ENCODE results near the gene TRAF2. TPM values are rescaled to one million over a fixed set of nuclear protein-coding genes. Genes with fewer than 3 reads are reported as not detected.

Gene TRAF2
- total and polyA plus RNA-seq, 2 of the 13 experiments (the other 11 are each of a cell fraction or from before 2014, with no cell fraction given) = 12.4 to 13.6 TPM

DNA sequence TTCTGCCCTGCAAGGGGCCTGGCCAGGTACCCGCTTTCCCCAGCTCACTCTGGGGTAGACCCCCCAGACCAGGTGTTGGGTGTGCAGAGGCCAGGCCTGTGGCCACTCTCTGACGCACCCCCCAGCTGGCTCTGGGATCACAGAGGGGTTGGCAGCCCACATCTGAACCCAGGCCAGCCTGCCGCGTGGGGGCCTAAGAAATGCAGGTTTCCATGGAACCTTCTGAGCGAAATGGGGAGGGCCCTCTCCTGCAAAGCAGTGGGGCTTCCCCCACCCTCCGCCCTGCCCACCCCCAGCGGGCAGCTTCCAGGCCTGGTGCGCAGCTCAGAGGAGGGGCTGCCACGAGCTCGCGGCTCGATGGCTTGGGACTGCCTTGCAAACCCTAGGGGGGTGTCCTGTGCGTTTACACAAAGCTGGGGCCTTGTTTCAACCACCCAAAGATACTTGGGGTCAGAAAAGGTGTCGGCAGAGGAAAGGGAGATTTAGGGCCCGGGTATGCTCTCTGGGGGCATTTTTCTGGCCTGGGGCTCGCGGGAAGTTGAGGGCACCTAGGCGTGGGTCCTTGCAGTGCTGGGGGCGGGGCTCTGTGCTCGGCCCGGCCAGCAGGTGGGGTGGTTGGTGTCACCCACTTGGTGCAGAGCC is 43.0 kb upstream of the TRAF2 start (continued):
- TF ChIP-seq ZNF510 (CRISPR knock-in tag; IDR thresholded peaks at IDR 0.05; ENCODE audit: low read depth) (0 out of 2 replicates have a peak, but pooled peaks have one; percentile 6), AGO1 (IDR thresholded peaks at IDR 0.05; ENCODE audit: low read depth, low read length, poor library complexity, severe bottlenecking) (peak; percentile 42), MYC (CRISPR knock-in tag; IDR thresholded peaks at IDR 0.05; ENCODE audit: borderline replicate concordance) (peak; percentile 29; the same call in 1 of the 2 replicates), SIN3A (IDR thresholded peaks at IDR 0.05; ENCODE audit: borderline replicate concordance, low read depth, low read length) (0 out of 2 replicates have a peak, but pooled peaks have one; percentile 29), AHR (CRISPR knock-in tag; IDR thresholded peaks at IDR 0.05) (0 out of 2 replicates have a peak, but pooled peaks have one; percentile 33), MED1 (CRISPR knock-in tag; IDR thresholded peaks at IDR 0.05) (0 out of 2 replicates have a peak, but pooled peaks have one; percentile 2), SAP130 (CRISPR knock-in tag; IDR thresholded peaks at IDR 0.05; ENCODE audit: low read depth) (0 out of 2 replicates have a peak, but pooled peaks have one; percentile 28), KAT8 (CRISPR knock-in tag; IDR thresholded peaks at IDR 0.05) (0 out of 2 replicates have a peak, but pooled peaks have one; percentile 3), ZSCAN21 (CRISPR knock-in tag; IDR thresholded peaks at IDR 0.05; ENCODE audit: borderline replicate concordance) (0 out of 2 replicates have a peak, but pooled peaks have one; percentile 38), AKAP8 (CRISPR knock-in tag; IDR thresholded peaks at IDR 0.05) (peak; percentile 99; the same call in 1 of the 2 replicates), ARHGAP35 (CRISPR knock-in tag; IDR thresholded peaks at IDR 0.05; ENCODE audit: borderline replicate concordance) (0 out of 2 replicates have a peak, but pooled peaks have one; percentile 50), YEATS4 (CRISPR knock-in tag; IDR thresholded peaks at IDR 0.05; ENCODE audit: borderline replicate concordance) (0 out of 2 replicates have a peak, but pooled peaks have one; percentile 6), FOSL2 (CRISPR knock-in tag; IDR thresholded peaks at IDR 0.05) (0 out of 2 replicates have a peak, but pooled peaks have one; percentile 9), ZNF501 (CRISPR knock-in tag; IDR thresholded peaks at IDR 0.05) (peak; percentile 43; the same call in 1 of the 2 replicates)
- TF ChIP-seq, protein P1, sequence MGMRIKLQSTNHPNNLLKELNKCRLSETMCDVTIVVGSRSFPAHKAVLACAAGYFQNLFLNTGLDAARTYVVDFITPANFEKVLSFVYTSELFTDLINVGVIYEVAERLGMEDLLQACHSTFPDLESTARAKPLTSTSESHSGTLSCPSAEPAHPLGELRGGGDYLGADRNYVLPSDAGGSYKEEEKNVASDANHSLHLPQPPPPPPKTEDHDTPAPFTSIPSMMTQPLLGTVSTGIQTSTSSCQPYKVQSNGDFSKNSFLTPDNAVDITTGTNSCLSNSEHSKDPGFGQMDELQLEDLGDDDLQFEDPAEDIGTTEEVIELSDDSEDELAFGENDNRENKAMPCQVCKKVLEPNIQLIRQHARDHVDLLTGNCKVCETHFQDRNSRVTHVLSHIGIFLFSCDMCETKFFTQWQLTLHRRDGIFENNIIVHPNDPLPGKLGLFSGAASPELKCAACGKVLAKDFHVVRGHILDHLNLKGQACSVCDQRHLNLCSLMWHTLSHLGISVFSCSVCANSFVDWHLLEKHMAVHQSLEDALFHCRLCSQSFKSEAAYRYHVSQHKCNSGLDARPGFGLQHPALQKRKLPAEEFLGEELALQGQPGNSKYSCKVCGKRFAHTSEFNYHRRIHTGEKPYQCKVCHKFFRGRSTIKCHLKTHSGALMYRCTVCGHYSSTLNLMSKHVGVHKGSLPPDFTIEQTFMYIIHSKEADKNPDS (CRISPR knock-in tag; IDR thresholded peaks at IDR 0.05) = 0 out of 2 replicates have a peak, but pooled peaks have one; percentile 19
- TF ChIP-seq, protein P2, sequence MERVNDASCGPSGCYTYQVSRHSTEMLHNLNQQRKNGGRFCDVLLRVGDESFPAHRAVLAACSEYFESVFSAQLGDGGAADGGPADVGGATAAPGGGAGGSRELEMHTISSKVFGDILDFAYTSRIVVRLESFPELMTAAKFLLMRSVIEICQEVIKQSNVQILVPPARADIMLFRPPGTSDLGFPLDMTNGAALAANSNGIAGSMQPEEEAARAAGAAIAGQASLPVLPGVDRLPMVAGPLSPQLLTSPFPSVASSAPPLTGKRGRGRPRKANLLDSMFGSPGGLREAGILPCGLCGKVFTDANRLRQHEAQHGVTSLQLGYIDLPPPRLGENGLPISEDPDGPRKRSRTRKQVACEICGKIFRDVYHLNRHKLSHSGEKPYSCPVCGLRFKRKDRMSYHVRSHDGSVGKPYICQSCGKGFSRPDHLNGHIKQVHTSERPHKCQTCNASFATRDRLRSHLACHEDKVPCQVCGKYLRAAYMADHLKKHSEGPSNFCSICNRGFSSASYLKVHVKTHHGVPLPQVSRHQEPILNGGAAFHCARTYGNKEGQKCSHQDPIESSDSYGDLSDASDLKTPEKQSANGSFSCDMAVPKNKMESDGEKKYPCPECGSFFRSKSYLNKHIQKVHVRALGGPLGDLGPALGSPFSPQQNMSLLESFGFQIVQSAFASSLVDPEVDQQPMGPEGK (CRISPR knock-in tag; IDR thresholded peaks at IDR 0.05) = peak; percentile 58; the same call in 1 of the 2 replicates
